Transverse colon (tissue), 4 donors: ENCODE data around the gene ZNF93.

ENCODE experiments used
- POLR2AphosphoS5 ChIP-seq, 3 donors: sonication (generic); formaldehyde crosslinking; IDR thresholded peaks; one replicate each; pipeline ENCODE4 v1.6.1; 2016; ENCODE audit warnings: antibody characterized with exemption in 3 of 3
- TF ChIP-seq, protein P1 (sequence below), 5 experiments: fragments of 200-600 bp in 3 of 5; fragments of 450-650 bp in 2 of 5; sonication (generic) in 3 of 5; IDR thresholded peaks; 1 replicate in 2 of 5; 2 replicates in 3 of 5; pipeline ENCODE4 v1.5.1; 2016 to 2017; ENCODE audit warnings: antibody characterized with exemption in 5 of 5, inconsistent platforms in 3 of 5, mild to moderate bottlenecking in 2 of 5, moderate library complexity in 1 of 5

DNA sequence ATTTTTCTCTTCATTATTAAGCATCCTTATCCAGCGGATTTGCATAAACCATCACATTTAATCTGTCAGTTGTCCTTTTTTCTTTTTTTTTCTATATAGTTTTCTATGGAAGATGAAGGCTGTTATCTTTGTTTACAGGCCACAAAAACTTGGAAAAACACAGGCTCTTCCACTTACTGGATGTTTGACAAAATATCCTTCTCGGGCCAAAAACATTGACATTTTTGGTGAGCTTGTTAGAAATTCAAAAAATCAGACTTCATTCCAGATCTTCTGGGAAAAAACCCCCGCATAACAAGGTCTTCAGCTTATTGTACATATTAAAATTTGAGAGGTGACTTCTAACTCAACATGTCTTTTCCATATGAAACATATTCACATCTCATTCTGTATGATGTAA is 13.8 kb downstream of the ZNF93 start:
- TF ChIP-seq, protein P1, sequence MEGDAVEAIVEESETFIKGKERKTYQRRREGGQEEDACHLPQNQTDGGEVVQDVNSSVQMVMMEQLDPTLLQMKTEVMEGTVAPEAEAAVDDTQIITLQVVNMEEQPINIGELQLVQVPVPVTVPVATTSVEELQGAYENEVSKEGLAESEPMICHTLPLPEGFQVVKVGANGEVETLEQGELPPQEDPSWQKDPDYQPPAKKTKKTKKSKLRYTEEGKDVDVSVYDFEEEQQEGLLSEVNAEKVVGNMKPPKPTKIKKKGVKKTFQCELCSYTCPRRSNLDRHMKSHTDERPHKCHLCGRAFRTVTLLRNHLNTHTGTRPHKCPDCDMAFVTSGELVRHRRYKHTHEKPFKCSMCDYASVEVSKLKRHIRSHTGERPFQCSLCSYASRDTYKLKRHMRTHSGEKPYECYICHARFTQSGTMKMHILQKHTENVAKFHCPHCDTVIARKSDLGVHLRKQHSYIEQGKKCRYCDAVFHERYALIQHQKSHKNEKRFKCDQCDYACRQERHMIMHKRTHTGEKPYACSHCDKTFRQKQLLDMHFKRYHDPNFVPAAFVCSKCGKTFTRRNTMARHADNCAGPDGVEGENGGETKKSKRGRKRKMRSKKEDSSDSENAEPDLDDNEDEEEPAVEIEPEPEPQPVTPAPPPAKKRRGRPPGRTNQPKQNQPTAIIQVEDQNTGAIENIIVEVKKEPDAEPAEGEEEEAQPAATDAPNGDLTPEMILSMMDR (IDR thresholded peaks at IDR 0.05): no peak
- TF ChIP-seq POLR2AphosphoS5 (IDR thresholded peaks at IDR 0.05): no peak
